ENCODE results near the gene TIGD6. TPM values are rescaled to one million over a fixed set of nuclear protein-coding genes. Genes with fewer than 3 reads are reported as not detected.
A peak's percentile ranks its signal among the peaks of the same experiment; 100 is the strongest.

The TIGD6 gene
- total RNA-seq, 4 donors from 2014 or later = 0.20 to 2.5 (median 1.6) TPM

- Histone ChIP-seq H3K27me3 (no peaks in the 10 kb centered on the region), H3K27ac (peak overlapping the region in 3 of 4 donors; percentile 20 to 56 (median 41)), H3K9me3 (no peaks in the 10 kb centered on the region), H3K36me3 (no peaks in the 10 kb centered on the region), H3K4me3 (no peak overlapping the region), H3K4me1 (peaks cover 0 to 31% (median 21%) of the 10 kb centered on the region in 4 donors)
- intact Hi-C loops (cut with DNase I; ENCODE audit: low total_unique reads) (no loop called here), in situ Hi-C loops (cut with MboI; ENCODE audit: low pct_ligation_motif_present in 1 of 4, low pct_unique_long_range_greater_than_20kb in 1 of 4, low sequenced_read_pairs in 3 of 4) (no loop called here)
- TF ChIP-seq EP300 (IDR thresholded peaks at IDR 0.05; ENCODE audit: low read depth) (no peak), POLR2AphosphoS5 (IDR thresholded peaks at IDR 0.05) (no peak), POLR2A (IDR thresholded peaks at IDR 0.05) (no peak)
- TF ChIP-seq, protein P1, sequence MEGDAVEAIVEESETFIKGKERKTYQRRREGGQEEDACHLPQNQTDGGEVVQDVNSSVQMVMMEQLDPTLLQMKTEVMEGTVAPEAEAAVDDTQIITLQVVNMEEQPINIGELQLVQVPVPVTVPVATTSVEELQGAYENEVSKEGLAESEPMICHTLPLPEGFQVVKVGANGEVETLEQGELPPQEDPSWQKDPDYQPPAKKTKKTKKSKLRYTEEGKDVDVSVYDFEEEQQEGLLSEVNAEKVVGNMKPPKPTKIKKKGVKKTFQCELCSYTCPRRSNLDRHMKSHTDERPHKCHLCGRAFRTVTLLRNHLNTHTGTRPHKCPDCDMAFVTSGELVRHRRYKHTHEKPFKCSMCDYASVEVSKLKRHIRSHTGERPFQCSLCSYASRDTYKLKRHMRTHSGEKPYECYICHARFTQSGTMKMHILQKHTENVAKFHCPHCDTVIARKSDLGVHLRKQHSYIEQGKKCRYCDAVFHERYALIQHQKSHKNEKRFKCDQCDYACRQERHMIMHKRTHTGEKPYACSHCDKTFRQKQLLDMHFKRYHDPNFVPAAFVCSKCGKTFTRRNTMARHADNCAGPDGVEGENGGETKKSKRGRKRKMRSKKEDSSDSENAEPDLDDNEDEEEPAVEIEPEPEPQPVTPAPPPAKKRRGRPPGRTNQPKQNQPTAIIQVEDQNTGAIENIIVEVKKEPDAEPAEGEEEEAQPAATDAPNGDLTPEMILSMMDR (IDR thresholded peaks at IDR 0.05) = no peak
- peak; percentile 14 for DNase-seq
- WGBS, 2 donors (ENCODE audit: low coverage in 1 of 2) = 56 to 64% methylated on average over 6 of the region's 6 CpGs
Observed at GRCh38 chr5:149996205-149996890, 4.1 kb downstream of the TIGD6 start.

DNA sequence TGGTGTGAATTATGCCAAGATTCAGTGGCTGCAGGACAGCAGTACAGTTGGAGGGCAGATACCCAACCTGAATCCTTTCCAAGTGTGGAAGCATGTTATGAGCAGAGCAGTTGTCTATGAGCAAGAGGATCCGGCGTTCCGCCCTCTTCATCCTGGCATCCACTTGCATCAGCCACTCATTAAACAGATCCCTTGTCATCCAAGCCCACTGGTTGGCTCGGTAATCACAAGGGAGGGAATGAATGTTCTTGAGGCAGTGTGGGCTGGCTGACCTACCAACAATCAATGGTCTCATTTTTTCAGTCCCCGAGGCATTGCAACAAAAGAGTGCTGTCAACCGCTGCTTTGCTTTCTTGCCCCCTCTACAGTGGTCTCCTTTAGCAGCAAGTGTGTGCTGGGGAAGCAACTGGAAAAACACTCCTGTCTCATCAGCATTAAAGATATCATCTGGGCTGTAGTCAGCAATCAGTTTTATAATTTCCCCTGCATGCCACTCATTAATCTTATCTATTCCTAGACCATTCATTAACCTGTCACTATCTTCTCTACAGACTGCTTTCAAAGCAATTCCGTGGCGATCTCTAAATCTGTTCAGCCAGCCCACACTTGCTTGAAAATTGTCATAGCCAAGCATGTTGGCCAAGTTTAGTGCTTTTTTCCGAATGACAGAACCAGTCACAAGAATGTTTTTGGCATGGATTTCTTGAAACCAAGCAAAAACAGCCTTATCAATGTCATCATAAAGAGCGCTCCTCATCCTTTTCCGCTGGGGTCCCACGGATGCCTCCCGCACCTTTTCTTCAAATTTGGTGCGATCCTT, 4.9 kb downstream of the TIGD6 start:
- WGBS, 2 donors (ENCODE audit: low coverage in 1 of 2) = 90 to 95% methylated on average over 9 to 14 of the region's 14 CpGs
- no peak for DNase-seq
- H3K36me3 ChIP-seq = no peaks in the 10 kb centered on the region
- H3K4me3 ChIP-seq = no peak overlapping the region
- intact Hi-C loops (cut with DNase I; ENCODE audit: low total_unique reads) = no loop called here
- peak overlapping the region in 2 of 4 donors; percentile 41 to 56 for H3K27ac ChIP-seq
- H3K9me3 ChIP-seq = no peaks in the 10 kb centered on the region
- TF ChIP-seq POLR2AphosphoS5 (IDR thresholded peaks at IDR 0.05) = no peak
- TF ChIP-seq, protein P1 (IDR thresholded peaks at IDR 0.05) = no peak
- no peak for TF ChIP-seq POLR2A (IDR thresholded peaks at IDR 0.05)
- TF ChIP-seq EP300 (IDR thresholded peaks at IDR 0.05; ENCODE audit: low read depth) = no peak
- H3K4me1 ChIP-seq = peaks cover 0 to 29% (median 20%) of the 10 kb centered on the region in 4 donors
- in situ Hi-C loops (cut with MboI; ENCODE audit: low pct_ligation_motif_present in 1 of 4, low pct_unique_long_range_greater_than_20kb in 1 of 4, low sequenced_read_pairs in 3 of 4) = no loop called here
- no peaks in the 10 kb centered on the region for H3K27me3 ChIP-seq

DNA sequence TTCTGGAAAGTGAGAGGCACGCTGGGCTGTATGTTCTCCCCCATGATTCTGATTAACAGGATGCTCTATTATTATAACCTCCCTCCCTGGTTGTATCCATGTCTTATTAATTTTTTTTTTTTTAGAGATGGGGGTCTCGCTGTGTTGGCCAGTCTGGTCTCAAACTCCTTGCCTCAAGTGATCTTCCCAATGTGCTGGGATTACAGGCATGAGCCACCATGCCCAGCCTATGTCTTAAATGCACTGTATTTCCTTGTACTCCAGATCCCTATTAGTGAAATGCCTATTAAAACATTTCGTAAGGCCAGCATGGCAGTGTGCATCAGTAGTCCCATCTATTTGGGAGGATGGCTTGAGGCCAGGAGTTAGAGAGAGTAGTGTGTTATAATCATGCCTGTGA, 7.0 kb downstream of the TIGD6 start:
- H3K9me3 ChIP-seq = no peaks in the 10 kb centered on the region
- in situ Hi-C loops (cut with MboI; ENCODE audit: low pct_ligation_motif_present in 1 of 4, low pct_unique_long_range_greater_than_20kb in 1 of 4, low sequenced_read_pairs in 3 of 4) = no loop called here
- peaks cover 0 to 19% (median 9%) of the 10 kb centered on the region in 4 donors for H3K4me1 ChIP-seq
- no peaks in the 10 kb centered on the region for H3K36me3 ChIP-seq
- intact Hi-C loops (cut with DNase I; ENCODE audit: low total_unique reads) = loop anchor here (5.0 kb wide), 1 partner anchor 356 kb away; no protein-coding TSS in a partner anchor
- no peak overlapping the region for H3K4me3 ChIP-seq
- H3K27me3 ChIP-seq = no peaks in the 10 kb centered on the region
- DNase-seq = no peak
- H3K27ac ChIP-seq = no peak overlapping the region
- TF ChIP-seq EP300 (IDR thresholded peaks at IDR 0.05; ENCODE audit: low read depth) (no peak), POLR2AphosphoS5 (IDR thresholded peaks at IDR 0.05) (no peak), POLR2A (IDR thresholded peaks at IDR 0.05) (no peak)
- TF ChIP-seq, protein P1 (IDR thresholded peaks at IDR 0.05) = no peak
- WGBS, 2 donors (ENCODE audit: low coverage in 1 of 2) = 89 to 94% methylated on average over 3 of the region's 3 CpGs

All from transverse colon (tissue), 4 donors.